ENCODE results near the gene MOGAT2. TPM values are rescaled to one million over a fixed set of nuclear protein-coding genes. Genes with fewer than 3 reads are reported as not detected.
"Not testable (repeated sequence)": the region's sequence is repeated elsewhere in the genome, so short reads cannot be mapped to it uniquely, and the experiment has no call there.

Gene MOGAT2
- total RNA-seq, 1 donor from 2014 or later: not detected

DNA sequence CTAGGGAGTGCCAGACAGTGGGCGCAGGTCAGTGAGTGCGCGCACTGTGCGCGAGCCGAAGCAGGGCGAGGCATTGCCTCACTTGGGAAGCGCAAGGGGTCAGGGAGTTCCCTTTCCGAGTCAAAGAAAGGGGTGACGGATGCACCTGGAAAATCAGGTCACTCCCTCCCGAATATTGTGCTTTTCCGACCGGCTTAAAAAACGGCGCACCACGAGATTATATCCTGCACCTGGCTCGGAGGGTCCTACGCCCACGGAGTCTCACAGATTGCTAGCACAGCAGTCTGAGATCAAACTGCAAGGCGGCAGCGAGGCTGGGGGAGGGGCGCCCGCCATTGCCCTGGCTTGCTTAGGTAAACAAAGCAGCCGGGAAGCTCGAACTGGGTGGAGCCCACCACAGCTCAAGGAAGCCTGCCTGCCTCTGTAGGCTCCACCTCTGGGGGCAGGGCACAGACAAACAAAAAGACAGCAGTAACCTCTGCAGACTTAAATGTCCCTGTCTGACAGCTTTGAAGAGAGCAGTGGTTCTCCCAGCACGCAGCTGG lies 31.2 kb downstream of the MOGAT2 start:
- H3K27me3 Mint-ChIP-seq (ENCODE audit: insufficient read depth); H3K4me1 Mint-ChIP-seq (ENCODE audit: low read depth); DNase-seq (ENCODE audit: low spot score); H3K4me3 Mint-ChIP-seq; H3K27ac Mint-ChIP-seq; H3K36me3 Mint-ChIP-seq (ENCODE audit: low read depth); H3K9me3 Mint-ChIP-seq; intact Hi-C loops (cut with micrococcal nuclease): not testable (repeated sequence)

DNA sequence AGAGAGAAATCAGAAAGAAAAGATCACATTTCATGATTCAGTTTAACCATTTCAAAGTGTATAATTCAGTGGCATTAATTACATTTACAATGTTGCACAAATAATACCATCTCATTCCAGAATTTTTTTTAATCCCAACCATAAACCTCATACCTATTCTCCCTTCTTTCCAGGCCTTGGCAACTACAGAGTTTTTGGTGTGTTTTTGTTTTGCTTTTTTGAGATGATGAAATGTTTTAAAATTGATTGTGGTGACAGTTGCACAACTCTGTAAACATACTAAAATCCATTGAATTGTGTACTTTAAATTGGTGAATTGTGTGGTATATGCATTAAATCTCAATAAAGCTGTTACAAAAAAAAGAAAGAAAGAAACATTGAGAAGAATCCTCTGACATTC lies 37.3 kb downstream of the MOGAT2 start:
- H3K9me3 Mint-ChIP-seq; H3K27me3 Mint-ChIP-seq (ENCODE audit: insufficient read depth); intact Hi-C loops (cut with micrococcal nuclease); H3K4me1 Mint-ChIP-seq (ENCODE audit: low read depth); H3K27ac Mint-ChIP-seq; H3K4me3 Mint-ChIP-seq; H3K36me3 Mint-ChIP-seq (ENCODE audit: low read depth); DNase-seq (ENCODE audit: low spot score): not testable (repeated sequence)

- Mint-ChIP-seq H3K4me1 (ENCODE audit: low read depth) (peaks cover 6% of the 10 kb centered on the region), H3K36me3 (ENCODE audit: low read depth) (no peaks in the 10 kb centered on the region), H3K27me3 (ENCODE audit: insufficient read depth) (peaks cover 5% of the 10 kb centered on the region), H3K4me3 (no peak overlapping the region), H3K27ac (no peak overlapping the region), H3K9me3 (no peaks in the 10 kb centered on the region)
- intact Hi-C loops (cut with micrococcal nuclease): no loop called here
- no peak for DNase-seq (ENCODE audit: low spot score)
Observed at GRCh38 chr11:75757651-75758050, 40.0 kb downstream of the MOGAT2 start.

DNA sequence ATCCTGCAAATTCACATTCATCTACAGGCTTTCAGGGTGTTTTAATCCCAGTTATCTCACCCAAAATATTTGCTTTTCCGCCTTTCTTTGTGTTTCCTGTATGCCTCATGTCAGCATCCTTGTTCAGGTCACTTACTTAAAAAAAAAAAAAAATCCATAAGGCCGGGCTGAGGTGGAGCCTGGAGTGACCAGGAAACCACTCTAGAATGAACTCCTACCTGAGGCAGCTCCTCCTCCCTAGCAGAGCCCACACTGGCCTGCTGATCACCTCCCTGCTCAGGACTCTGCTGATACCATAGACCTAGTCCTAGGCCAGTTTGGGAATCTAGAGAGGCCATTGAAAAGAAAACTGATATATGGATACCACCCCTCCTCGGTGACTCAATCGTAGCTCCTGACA lies 42.2 kb downstream of the MOGAT2 start:
- no peak for DNase-seq (ENCODE audit: low spot score)
- Mint-ChIP-seq H3K27ac (no peak overlapping the region), H3K27me3 (ENCODE audit: insufficient read depth) (peaks cover 2% of the 10 kb centered on the region), H3K4me3 (no peak overlapping the region), H3K36me3 (ENCODE audit: low read depth) (no peaks in the 10 kb centered on the region), H3K9me3 (no peaks in the 10 kb centered on the region), H3K4me1 (ENCODE audit: low read depth) (peaks cover 6% of the 10 kb centered on the region)
- intact Hi-C loops (cut with micrococcal nuclease): no loop called here

- Mint-ChIP-seq H3K9me3 (no peaks in the 10 kb centered on the region), H3K36me3 (ENCODE audit: low read depth) (no peaks in the 10 kb centered on the region), H3K4me1 (ENCODE audit: low read depth) (peaks cover 3% of the 10 kb centered on the region), H3K27ac (no peak overlapping the region), H3K4me3 (no peak overlapping the region), H3K27me3 (ENCODE audit: insufficient read depth) (peaks cover 2% of the 10 kb centered on the region)
- no peak for DNase-seq (ENCODE audit: low spot score)
- intact Hi-C loops (cut with micrococcal nuclease): no loop called here
Observed at GRCh38 chr11:75760243-75760642, 42.6 kb downstream of the MOGAT2 start.

GRCh38 chr11:75760710-75761493 lies 43.3 kb downstream of the MOGAT2 start:
- Mint-ChIP-seq H3K9me3 (no peaks in the 10 kb centered on the region), H3K27ac (no peak overlapping the region), H3K36me3 (ENCODE audit: low read depth) (no peaks in the 10 kb centered on the region), H3K4me1 (ENCODE audit: low read depth) (no peaks in the 10 kb centered on the region), H3K4me3 (no peak overlapping the region), H3K27me3 (ENCODE audit: insufficient read depth) (no peaks in the 10 kb centered on the region)
- intact Hi-C loops (cut with micrococcal nuclease): no loop called here
- DNase-seq (ENCODE audit: low spot score): no peak

DNA sequence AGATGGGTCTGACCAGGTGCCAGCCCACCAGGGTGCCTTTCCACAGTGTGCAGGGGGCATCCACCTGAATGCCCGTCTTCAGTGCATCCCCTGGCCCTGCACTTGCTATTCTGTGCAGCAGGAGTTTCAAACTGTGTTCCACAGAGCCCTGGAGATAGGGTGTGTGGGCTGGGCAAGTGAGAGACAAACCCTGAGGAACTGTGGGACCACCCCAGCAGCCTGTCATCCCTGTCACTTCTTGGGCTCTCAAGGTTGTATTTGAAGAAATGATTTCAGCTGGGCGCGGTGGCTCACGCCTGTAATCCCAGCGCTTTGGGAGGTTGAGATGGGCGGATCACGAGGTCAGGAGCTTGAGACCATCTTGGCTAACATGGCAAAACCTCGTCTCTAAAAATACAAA lies 44.5 kb downstream of the MOGAT2 start:
- intact Hi-C loops (cut with micrococcal nuclease): no loop called here

DNA sequence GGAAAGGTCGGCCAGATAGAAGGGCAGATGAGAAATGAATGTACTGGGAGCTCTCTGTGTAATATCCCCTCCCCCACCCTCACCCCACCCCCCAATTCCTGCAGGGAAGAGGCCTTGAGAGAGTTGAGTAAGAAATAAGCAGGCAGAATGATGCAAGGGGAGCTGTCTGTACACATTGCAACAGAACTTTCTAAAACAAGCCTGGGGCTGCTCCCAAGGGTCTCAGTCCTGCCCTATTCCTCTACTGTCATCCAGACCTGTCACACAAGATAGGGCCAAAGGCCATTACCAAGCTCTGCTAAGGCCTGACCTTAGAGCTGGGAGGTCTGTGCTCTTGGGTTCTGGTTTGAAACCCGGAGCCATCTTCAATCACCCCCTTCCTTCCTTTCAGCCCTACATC lies 45.2 kb downstream of the MOGAT2 start:
- H3K4me3 Mint-ChIP-seq: no peak overlapping the region
- H3K27ac Mint-ChIP-seq: no peak overlapping the region
- H3K4me1 Mint-ChIP-seq (ENCODE audit: low read depth): peaks cover 16% of the 10 kb centered on the region
- DNase-seq (ENCODE audit: low spot score): no peak
- intact Hi-C loops (cut with micrococcal nuclease): no loop called here
- H3K36me3 Mint-ChIP-seq (ENCODE audit: low read depth): peaks cover 2% of the 10 kb centered on the region
- no peaks in the 10 kb centered on the region for H3K27me3 Mint-ChIP-seq (ENCODE audit: insufficient read depth)
- H3K9me3 Mint-ChIP-seq: no peaks in the 10 kb centered on the region

More for the DNA sequence above, 44.5 kb downstream of the MOGAT2 start:
- peaks cover 9% of the 10 kb centered on the region for H3K4me1 Mint-ChIP-seq (ENCODE audit: low read depth)
- H3K9me3 Mint-ChIP-seq: no peaks in the 10 kb centered on the region
- DNase-seq (ENCODE audit: low spot score): no peak
- H3K4me3 Mint-ChIP-seq: no peak overlapping the region
- no peaks in the 10 kb centered on the region for H3K27me3 Mint-ChIP-seq (ENCODE audit: insufficient read depth)
- no peaks in the 10 kb centered on the region for H3K36me3 Mint-ChIP-seq (ENCODE audit: low read depth)
- no peak overlapping the region for H3K27ac Mint-ChIP-seq

- Mint-ChIP-seq H3K36me3 (ENCODE audit: low read depth) (peaks cover 2% of the 10 kb centered on the region), H3K9me3 (no peaks in the 10 kb centered on the region), H3K4me3 (no peak overlapping the region), H3K4me1 (ENCODE audit: low read depth) (peaks cover 20% of the 10 kb centered on the region), H3K27ac (no peak overlapping the region), H3K27me3 (ENCODE audit: insufficient read depth) (peaks cover 4% of the 10 kb centered on the region)
- intact Hi-C loops (cut with micrococcal nuclease): no loop called here
- DNase-seq (ENCODE audit: low spot score): no peak
Observed at GRCh38 chr11:75763846-75764245, 46.2 kb downstream of the MOGAT2 start.

GRCh38 chr11:75765116-75765515 lies 47.5 kb downstream of the MOGAT2 start:
- Mint-ChIP-seq H3K36me3 (ENCODE audit: low read depth) (peaks cover 2% of the 10 kb centered on the region), H3K4me3 (no peak overlapping the region), H3K4me1 (ENCODE audit: low read depth) (peaks cover 30% of the 10 kb centered on the region), H3K27me3 (ENCODE audit: insufficient read depth) (peaks cover 15% of the 10 kb centered on the region), H3K27ac (no peak overlapping the region), H3K9me3 (no peaks in the 10 kb centered on the region)
- intact Hi-C loops (cut with micrococcal nuclease): no loop called here
- DNase-seq (ENCODE audit: low spot score): no peak

- intact Hi-C loops (cut with micrococcal nuclease): no loop called here
- H3K27ac Mint-ChIP-seq: no peak overlapping the region
- no peak for DNase-seq (ENCODE audit: low spot score)
Observed at GRCh38 chr11:75766443-75767227, 49.0 kb downstream of the MOGAT2 start.

DNA sequence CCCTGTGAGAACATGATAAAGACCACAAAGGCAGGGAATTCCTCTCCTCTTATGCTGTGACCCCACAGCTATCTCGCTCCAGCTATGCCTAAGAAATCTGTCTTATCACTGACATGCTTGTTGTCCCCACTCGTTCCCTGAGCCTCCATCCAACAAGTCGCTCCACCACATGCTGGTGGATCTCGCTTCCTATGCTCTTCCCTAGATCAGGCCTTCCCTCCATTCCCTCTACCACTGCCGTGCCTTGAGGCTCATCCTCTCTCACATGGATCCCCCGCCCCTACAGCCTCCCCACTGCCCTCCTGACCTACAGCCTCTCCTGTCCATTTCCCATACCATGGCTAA lies 49.6 kb downstream of the MOGAT2 start:
- intact Hi-C loops (cut with micrococcal nuclease): no loop called here
- peak overlapping the region; percentile 42 for H3K27ac Mint-ChIP-seq

More at GRCh38 chr11:75766443-75767227, 49.0 kb downstream of the MOGAT2 start:
- Mint-ChIP-seq H3K4me3 (peak overlapping the region; percentile 13), H3K9me3 (no peaks in the 10 kb centered on the region), H3K4me1 (ENCODE audit: low read depth) (peaks cover 41% of the 10 kb centered on the region), H3K27me3 (ENCODE audit: insufficient read depth) (peaks cover 18% of the 10 kb centered on the region), H3K36me3 (ENCODE audit: low read depth) (peaks cover 2% of the 10 kb centered on the region)

GRCh38 chr11:75767793-75768111 lies 50.1 kb downstream of the MOGAT2 start:
- Mint-ChIP-seq H3K4me3 (peak overlapping the region; percentile 81), H3K9me3 (no peaks in the 10 kb centered on the region), H3K27ac (peak overlapping the region; percentile 83), H3K27me3 (ENCODE audit: insufficient read depth) (peaks cover 18% of the 10 kb centered on the region), H3K36me3 (ENCODE audit: low read depth) (peaks cover 3% of the 10 kb centered on the region), H3K4me1 (ENCODE audit: low read depth) (peaks cover 48% of the 10 kb centered on the region)
- intact Hi-C loops (cut with micrococcal nuclease): loop anchor here (1.0 to 2.0 kb wide), 2 partner anchors 45 to 47 kb away; no protein-coding TSS in a partner anchor
- no peak for DNase-seq (ENCODE audit: low spot score)

More for the DNA sequence above, 49.6 kb downstream of the MOGAT2 start:
- Mint-ChIP-seq H3K27me3 (ENCODE audit: insufficient read depth) (peaks cover 18% of the 10 kb centered on the region), H3K4me1 (ENCODE audit: low read depth) (peaks cover 43% of the 10 kb centered on the region), H3K4me3 (peak overlapping the region; percentile 13), H3K36me3 (ENCODE audit: low read depth) (peaks cover 2% of the 10 kb centered on the region), H3K9me3 (no peaks in the 10 kb centered on the region)
- DNase-seq (ENCODE audit: low spot score): no peak

All from activated T-helper 1 cell treated with anti-CD3 and anti-CD28 coated beads, Interleukin-12 subunit alpha, Interleukin-12 subunit beta, Interleukin-2, Interleukin-4 antibody, amounts not matched to agents 30 ng/mL and 10 ng/mL and 1 ng/mL, durations not matched to agents 14 hours and 24 hours and 36 hours (primary cell).